Endodermal cell (in vitro differentiated cells): ENCODE data around the gene EVI5L. TPM values are rescaled to one million over a fixed set of nuclear protein-coding genes. Genes with fewer than 3 reads are reported as not detected.

Experiments
- DNase-seq: peaks from one replicate; pipeline ENCODE4 v3.0.0-alpha.2; 2017
- H3K27ac ChIP-seq: 2 replicates; pipeline ENCODE4 v1.5.1; 2013; ENCODE audit warnings: mild to moderate bottlenecking, low read depth, low read length, moderate library complexity
- H3K27me3 ChIP-seq: 2 replicates; pipeline ENCODE4 v1.6.1; 2013; ENCODE audit warnings: mild to moderate bottlenecking, low read length, moderate library complexity; ENCODE audit not compliant: insufficient read depth, control insufficient read depth, poor library complexity, severe bottlenecking
- H3K36me3 ChIP-seq: 2 replicates; pipeline ENCODE4 v1.7.0; 2013; ENCODE audit warnings: mild to moderate bottlenecking, low read length, moderate library complexity; ENCODE audit not compliant: control insufficient read depth, insufficient read depth
- H3K4me1 ChIP-seq: one replicate; pipeline ENCODE4 v1.7.0; 2013; ENCODE audit warnings: low read length; ENCODE audit not compliant: control insufficient read depth, insufficient read depth
- H3K4me3 ChIP-seq: 2 replicates; pipeline ENCODE4 v1.5.1; 2013; ENCODE audit warnings: mild to moderate bottlenecking, low read length, moderate library complexity
- H3K9ac ChIP-seq: 2 replicates; pipeline ENCODE4 v1.6.1; 2013; ENCODE audit warnings: mild to moderate bottlenecking, low read length, moderate library complexity; ENCODE audit not compliant: poor library complexity, severe bottlenecking; ENCODE audit errors: extremely low read depth
- H3K9me3 ChIP-seq: 2 replicates; pipeline ENCODE4 v1.6.1; 2013; ENCODE audit warnings: mild to moderate bottlenecking, low read length, moderate library complexity; ENCODE audit not compliant: control insufficient read depth
- H3K27ac Mint-ChIP-seq: 2 replicates; pipeline ENCODE4 v1.8.0; 2020; ENCODE audit warnings: mixed read lengths
- H3K27me3 Mint-ChIP-seq: 2 replicates; pipeline ENCODE4 v1.8.0; 2021; ENCODE audit warnings: mild to moderate bottlenecking, mixed read lengths; ENCODE audit not compliant: insufficient read depth
- H3K36me3 Mint-ChIP-seq: 2 replicates; pipeline ENCODE4 v1.8.0; 2020; ENCODE audit warnings: low read depth, mixed read lengths
- H3K4me1 Mint-ChIP-seq: 2 replicates; pipeline ENCODE4 v1.8.0; 2020; ENCODE audit warnings: mixed read lengths
- H3K4me3 Mint-ChIP-seq: 2 replicates; pipeline ENCODE4 v1.8.0; 2020; ENCODE audit warnings: mild to moderate bottlenecking, moderate library complexity, mixed read lengths
- H3K9me3 Mint-ChIP-seq: 2 replicates; pipeline ENCODE4 v1.8.0; 2020; ENCODE audit warnings: mild to moderate bottlenecking, mixed read lengths
- WGBS, 2 experiments: methylation state at CpG; one replicate each; pipeline versions ENCODE4 v1.1.5 to v1.1.7; 2013; ENCODE audit warnings: missing lambda C conversion rate in 2 of 2, mixed read lengths in 1 of 2; ENCODE audit not compliant: insufficient coverage in 1 of 2, insufficient read length in 1 of 2; 5-methylcytosine and 5-hydroxymethylcytosine counted together
- total RNA-seq, 2 donors: library from RNA; stranded (reverse); fragmentation: NEBNext Ultra II Directional in 1 of 2; extraction: Animal tissue kit (Norgen Biotek cat#: 25700) in 1 of 2; gene quantifications; 2 replicates in 1 of 2; 3 replicates in 1 of 2; pipeline ENCODE4 v1.2.1, GENCODE V29; 2021
- TF ChIP-seq, protein P1 (sequence below): fragments of 200-600 bp; sonication (generic); conservative IDR thresholded peaks from 2 replicates; pipeline ENCODE4 v1.5.0; 2021; ENCODE audit warnings: antibody characterized with exemption, mild to moderate bottlenecking

The EVI5L gene
- total RNA-seq, 2 donors from 2014 or later, result 6.4 to 9.2 TPM

DNA sequence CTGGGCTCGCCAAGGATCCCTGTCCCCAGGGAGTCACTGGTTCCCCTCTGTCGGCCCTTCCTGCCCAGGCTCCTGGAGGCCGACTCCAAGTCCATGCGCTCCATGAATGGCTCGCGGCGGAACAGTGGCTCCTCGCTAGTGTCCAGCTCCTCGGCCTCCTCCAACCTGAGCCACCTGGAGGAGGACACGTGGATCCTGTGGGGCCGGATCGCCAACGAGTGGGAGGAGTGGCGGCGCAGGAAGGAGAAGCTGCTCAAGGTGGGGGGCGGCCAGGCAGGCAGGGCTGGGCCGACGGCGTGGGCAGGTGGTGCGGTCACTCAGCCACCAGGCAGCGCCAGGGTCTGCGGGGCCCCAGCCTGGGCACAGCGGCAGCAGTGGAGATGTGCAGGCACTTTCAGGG is 17.6 kb downstream of the EVI5L start:
- H3K9me3 Mint-ChIP-seq, result no peaks in the 10 kb centered on the region

DNA sequence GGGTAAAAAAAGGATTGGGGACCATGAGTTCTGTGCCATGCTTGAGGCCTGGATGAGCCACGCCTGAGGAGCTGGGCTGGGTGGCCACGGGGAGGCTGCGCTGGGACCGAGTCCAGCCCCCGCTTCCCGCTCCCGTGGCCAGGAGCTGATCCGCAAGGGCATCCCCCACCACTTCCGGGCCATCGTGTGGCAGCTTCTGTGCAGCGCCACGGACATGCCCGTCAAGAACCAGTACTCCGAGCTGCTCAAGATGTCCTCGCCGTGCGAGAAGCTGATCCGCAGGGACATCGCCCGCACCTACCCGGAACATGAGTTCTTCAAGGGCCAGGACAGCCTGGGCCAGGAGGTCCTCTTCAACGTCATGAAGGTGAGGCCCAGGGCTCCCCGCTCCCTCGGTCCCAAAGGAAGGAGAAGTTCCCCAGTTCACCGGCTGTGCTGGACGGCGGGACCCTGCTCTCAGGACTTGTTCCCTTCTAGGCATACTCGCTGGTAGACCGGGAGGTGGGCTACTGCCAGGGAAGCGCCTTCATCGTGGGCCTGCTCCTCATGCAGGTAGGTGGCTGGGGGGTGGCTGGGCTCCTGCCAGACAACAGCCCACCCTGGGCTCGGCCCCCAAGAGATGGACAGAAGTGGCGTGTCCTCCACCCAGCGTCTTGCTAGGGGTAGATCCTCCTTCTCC is 18.9 kb downstream of the EVI5L start:
- no peak for DNase-seq
- Histone ChIP-seq H3K36me3 (no peaks in the 10 kb centered on the region), H3K4me1 (peaks cover 3% of the 10 kb centered on the region), H3K9ac (no peak overlapping the region), H3K27me3 (no peaks in the 10 kb centered on the region), H3K27ac (no peak overlapping the region), H3K9me3 (no peaks in the 10 kb centered on the region), H3K4me3 (no peak overlapping the region)
- H3K9me3 Mint-ChIP-seq, result no peaks in the 10 kb centered on the region
- peaks cover 3% of the 10 kb centered on the region for H3K4me1 Mint-ChIP-seq
- peaks cover 7% of the 10 kb centered on the region for H3K27me3 Mint-ChIP-seq
- H3K36me3 Mint-ChIP-seq, result no peaks in the 10 kb centered on the region
- H3K4me3 Mint-ChIP-seq, result no peak overlapping the region
- TF ChIP-seq, protein P1, sequence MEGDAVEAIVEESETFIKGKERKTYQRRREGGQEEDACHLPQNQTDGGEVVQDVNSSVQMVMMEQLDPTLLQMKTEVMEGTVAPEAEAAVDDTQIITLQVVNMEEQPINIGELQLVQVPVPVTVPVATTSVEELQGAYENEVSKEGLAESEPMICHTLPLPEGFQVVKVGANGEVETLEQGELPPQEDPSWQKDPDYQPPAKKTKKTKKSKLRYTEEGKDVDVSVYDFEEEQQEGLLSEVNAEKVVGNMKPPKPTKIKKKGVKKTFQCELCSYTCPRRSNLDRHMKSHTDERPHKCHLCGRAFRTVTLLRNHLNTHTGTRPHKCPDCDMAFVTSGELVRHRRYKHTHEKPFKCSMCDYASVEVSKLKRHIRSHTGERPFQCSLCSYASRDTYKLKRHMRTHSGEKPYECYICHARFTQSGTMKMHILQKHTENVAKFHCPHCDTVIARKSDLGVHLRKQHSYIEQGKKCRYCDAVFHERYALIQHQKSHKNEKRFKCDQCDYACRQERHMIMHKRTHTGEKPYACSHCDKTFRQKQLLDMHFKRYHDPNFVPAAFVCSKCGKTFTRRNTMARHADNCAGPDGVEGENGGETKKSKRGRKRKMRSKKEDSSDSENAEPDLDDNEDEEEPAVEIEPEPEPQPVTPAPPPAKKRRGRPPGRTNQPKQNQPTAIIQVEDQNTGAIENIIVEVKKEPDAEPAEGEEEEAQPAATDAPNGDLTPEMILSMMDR, result no peak
- no peak overlapping the region for H3K27ac Mint-ChIP-seq
- 92 to 93% methylated on average over 28 to 34 of the region's 34 CpGs for WGBS, 2 experiments

More for the DNA sequence above, 17.6 kb downstream of the EVI5L start:
- H3K4me1 Mint-ChIP-seq, result no peaks in the 10 kb centered on the region
- H3K36me3 ChIP-seq, result no peaks in the 10 kb centered on the region
- H3K27ac ChIP-seq, result no peak overlapping the region
- H3K27me3 ChIP-seq, result no peaks in the 10 kb centered on the region
- H3K9me3 ChIP-seq, result no peaks in the 10 kb centered on the region
- H3K4me3 ChIP-seq, result no peak overlapping the region
- H3K27ac Mint-ChIP-seq, result no peak overlapping the region
- 92 to 93% methylated on average over 18 to 23 of the region's 23 CpGs for WGBS, 2 experiments
- no peak for DNase-seq
- peaks cover 4% of the 10 kb centered on the region for H3K27me3 Mint-ChIP-seq
- no peaks in the 10 kb centered on the region for H3K4me1 ChIP-seq
- H3K9ac ChIP-seq, result no peak overlapping the region
- no peaks in the 10 kb centered on the region for H3K36me3 Mint-ChIP-seq
- TF ChIP-seq, protein P1, result no peak
- no peak overlapping the region for H3K4me3 Mint-ChIP-seq

DNA sequence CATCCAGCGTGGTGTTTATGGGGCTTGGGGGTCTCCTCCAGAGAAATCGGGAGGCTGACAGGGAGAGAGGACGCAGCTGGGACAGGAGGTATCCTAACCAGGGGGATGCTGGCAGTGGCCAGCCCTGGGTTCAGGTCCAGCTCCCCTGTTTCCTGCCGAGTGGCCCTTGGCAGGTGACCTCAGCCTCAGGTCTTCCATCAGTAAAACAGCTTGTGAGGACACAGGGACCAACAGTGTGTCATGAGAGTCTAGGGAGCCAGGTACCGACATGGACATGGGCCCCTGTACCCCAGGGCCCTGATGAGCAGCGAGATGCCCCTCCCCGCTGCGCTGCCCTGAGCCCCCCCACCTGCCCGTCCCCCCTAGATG is 19.6 kb downstream of the EVI5L start:
- no peaks in the 10 kb centered on the region for H3K36me3 Mint-ChIP-seq
- no peak for DNase-seq
- H3K27ac Mint-ChIP-seq, result no peak overlapping the region
- H3K4me3 Mint-ChIP-seq, result no peak overlapping the region
- Histone ChIP-seq H3K27ac (no peak overlapping the region), H3K9me3 (no peaks in the 10 kb centered on the region), H3K4me3 (no peak overlapping the region), H3K9ac (no peak overlapping the region), H3K4me1 (peaks cover 3% of the 10 kb centered on the region), H3K27me3 (no peaks in the 10 kb centered on the region), H3K36me3 (no peaks in the 10 kb centered on the region)
- peaks cover 3% of the 10 kb centered on the region for H3K4me1 Mint-ChIP-seq
- no peaks in the 10 kb centered on the region for H3K9me3 Mint-ChIP-seq
- WGBS, 2 experiments, result 86 to 95% methylated on average over 4 to 9 of the region's 9 CpGs
- TF ChIP-seq, protein P1, result no peak
- peaks cover 9% of the 10 kb centered on the region for H3K27me3 Mint-ChIP-seq
